HCEC 1CT (cell line): Measurements from ENCODE around the gene CAND2.
"Not testable (repeated sequence)": the region's sequence is repeated elsewhere in the genome, so short reads cannot be mapped to it uniquely, and the experiment has no call there.

Experiments
- DNase-seq: peaks from one replicate; pipeline ENCODE4 v3.0.0-alpha.2; 2017

The CAND2 gene

DNA sequence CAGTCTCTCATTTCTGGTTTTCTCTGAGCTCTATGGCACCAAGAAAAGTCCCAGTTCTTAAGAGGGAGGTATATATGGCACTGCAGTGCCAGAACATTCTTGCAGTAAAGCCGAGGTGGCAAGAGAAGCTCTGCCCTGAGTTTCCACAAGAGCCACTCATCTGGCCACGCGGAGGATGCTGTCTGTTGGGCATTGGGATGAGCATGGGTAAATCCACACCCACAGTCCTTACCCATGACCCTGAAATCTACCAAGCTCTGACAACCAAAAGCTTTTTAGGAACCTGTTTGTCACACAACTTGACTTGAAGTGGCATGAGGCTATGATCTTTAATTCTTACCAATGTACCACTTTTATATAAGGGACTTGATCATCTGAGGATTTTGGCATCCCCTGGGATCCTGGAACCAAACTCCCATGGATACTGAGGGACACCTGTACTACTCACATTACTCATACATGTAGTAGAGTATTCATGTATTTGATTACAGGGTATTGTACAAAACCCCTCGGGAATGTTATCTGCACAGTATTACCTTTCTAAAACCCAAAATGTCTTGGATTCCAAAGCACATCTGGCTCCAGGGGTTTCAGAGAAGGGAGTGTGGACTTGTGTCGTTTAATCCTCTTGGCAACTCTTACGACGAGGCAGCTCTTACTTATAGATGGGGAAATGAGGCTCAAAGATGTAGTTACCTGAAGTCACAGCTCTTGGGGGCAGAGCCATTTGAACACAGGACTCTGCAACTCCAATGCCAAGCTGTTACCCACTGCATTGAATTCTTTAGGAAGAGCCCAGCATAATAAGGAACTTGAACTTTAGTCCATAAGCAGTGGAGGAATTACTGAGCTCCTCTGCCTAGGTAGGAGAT lies 36.1 kb downstream of the CAND2 start:
- no peak for DNase-seq

DNA sequence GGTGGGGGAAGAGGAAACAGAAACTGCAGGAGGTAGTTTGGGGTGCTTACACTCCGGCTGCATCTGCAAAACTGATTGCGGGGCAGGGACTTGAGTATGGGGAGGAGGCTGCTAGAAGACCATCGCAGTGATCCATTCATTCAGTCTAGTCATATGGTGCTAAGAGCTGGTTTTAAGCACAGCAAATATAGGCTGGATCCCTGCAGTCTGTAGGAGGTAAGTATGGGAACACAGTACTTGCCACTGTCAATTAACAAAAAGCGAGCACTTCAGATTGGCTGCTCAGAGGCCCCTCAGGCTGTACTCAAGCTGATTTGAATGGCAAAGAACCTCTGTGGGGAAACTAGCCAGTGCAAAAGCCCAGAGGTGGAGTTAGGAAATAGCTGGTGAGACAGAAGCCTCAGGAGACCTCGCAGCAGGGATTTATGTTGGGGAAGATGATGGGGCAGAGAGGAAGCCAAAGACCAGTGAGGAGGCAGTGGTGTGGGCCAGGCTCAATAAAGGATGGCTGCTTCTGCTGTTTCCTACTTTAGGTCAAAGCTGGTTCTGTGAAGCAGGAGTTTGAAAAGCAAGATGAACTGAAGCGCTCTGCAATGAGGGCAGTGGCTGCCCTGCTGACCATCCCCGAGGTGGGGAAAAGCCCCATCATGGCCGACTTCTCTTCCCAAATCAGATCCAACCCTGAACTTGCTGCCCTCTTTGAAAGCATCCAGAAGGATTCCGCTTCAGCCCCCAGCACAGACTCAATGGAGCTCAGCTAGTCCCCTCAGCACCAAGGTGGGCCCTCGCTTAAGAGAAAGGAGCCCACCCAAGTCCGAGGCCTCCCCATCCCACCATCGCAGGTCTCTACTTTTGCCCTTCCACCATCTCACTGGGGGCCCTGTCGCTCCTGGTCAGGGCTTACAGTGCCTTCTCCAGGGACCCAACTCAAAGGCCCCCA lies 37.0 kb downstream of the CAND2 start:
- DNase-seq = no peak

DNA sequence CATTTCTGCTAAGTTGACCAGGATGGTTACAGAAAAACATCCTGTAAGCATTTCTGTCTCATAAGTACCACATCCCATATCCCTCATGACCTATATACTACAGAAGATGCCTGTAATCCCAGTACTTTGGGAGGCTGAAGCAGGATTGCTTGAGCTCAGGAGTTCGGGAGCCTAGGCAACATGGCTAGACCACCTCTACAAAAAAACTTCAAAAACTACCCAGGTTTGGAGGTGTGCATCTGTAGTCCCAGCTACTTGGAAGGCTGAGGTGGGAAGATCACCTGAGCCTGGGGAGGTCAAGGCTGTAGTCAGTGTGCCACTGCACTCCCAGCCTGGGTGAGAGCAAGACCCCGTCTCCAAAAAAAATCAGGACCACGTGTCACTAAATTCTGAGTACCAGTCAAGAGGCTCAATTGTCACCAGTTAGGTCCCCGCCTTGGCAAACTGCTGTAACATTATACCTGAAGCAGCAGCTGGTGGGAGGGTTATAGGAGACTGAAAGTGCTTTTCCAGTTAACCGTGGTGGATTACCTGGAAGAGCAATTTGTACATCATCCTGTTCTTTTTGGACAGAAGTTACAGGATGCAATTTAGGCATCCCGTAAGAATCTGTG lies 38.7 kb downstream of the CAND2 start:
- DNase-seq = no peak

DNA sequence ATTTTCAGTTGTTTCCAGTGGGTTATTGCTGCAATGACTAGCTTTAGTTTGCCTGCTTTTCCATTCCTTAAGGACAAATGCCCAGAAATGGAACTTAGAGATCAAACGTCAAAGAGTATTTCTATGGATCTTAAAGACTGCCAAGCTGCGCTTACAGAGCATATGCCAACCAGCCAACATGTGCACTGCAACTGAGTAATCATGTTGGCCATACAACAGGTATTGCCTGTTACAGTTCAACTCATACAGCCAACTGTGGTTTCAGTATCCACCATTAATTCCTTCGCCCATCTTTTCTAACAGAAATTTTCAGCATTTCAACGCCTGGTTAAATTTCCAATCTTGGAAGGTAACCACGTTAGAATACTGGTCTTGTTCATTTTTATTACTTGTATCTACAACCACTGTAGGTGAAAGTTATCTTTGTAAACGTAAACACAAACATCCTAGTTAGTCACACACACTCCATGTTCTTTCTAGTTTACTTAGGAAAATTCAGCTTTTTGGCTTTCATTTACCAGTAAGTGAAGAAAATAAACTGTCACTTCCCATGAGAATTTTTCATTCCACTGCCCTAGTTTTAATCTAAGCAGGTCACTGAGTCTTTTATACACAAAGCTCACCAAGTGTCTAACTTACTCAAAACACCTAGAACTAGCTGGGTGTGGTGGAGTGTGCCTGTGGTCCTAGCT lies 41.0 kb downstream of the CAND2 start:
- DNase-seq = no peak

DNA sequence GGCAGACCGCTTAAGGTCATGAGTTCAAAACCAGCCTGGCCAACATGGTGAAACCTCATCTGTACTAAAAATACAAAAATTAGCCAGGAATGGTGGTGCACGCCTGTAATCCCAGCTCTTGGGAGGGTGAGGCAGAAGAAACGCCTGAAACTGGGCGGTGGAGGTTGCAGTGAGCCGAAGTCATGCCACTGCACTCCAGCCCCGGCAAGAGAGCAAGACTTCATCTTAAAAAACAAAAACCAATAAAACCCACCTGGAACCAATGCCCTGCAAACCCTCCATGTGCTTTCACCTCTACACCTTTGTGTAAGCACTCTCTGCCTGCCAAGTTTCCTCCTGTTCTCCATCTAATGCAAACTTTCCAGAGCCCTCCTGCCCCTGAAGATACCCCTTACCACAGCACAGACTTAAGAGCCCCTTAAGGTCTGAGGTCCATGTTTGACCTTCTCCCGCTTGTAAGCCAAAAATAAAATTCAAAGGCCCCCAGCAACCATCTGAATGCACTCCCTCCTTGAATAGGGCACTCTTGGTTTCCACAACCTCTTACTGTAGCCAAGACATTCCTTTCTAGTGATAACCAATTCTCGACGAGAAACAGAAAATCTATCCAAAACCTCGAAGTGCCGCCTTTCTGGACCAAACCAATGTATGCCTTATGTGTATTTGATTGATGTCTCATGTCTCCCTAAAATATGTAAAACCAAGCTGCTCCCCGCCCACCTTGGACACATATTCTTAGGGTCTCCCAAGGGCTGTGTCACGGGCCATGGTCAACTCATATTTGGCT lies 41.9 kb downstream of the CAND2 start:
- no peak for DNase-seq

DNA sequence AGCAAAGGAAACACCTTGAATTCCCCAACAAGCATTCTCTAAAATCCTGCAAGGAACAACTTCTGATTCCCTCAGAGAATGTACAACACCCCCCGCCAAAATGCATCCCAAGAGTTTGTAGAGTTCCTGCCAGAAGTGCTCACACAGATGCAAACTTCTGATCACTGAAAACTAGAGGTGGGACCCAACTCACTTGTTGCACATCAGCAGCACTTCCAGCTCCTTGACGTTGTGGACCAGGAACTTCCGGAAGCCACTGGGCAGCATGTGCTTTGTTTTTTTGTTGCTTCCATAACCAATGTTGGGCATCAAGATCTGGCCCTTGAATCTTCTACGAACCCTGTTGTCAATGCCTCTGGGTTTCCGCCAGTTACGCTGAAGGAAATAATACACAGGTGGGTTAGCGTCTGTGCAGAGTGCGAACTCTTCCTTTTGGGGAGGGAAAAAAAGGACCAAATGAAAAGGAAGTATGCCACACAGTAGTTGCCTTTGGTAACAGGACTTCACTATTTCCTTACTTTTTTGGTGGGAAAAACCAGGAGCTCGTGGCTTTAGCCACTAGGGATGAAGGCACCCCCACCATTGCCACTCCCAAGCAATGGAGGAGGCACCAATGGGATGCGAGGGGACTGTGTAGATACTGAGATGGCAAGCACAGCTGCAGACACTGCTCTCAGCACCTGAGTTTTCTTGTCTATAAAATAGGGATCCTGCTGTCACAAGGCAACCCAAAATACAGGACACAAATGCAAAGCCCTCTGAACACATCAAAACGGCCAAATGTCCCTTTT lies 42.9 kb downstream of the CAND2 start:
- no peak for DNase-seq

DNA sequence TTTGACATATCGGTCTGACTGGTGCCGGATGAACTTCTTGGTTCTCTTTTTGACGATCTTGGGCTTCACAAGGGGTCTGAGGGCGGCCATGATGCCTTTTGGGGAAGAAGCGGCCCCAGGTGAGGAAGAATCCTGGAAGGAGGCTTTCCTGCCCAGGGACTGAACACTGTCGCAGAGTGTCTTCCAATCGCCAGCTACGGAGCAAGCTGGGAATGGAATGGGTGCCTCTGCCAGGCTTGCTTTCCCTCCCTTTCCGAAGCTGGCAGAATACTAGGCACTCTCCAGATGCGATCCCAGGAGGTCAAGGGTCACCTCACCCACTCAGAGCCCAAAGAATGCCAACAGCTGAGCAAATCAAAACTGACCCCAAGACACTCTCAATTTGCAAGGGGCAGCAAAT lies 43.7 kb downstream of the CAND2 start:
- DNase-seq = not testable (repeated sequence)

DNA sequence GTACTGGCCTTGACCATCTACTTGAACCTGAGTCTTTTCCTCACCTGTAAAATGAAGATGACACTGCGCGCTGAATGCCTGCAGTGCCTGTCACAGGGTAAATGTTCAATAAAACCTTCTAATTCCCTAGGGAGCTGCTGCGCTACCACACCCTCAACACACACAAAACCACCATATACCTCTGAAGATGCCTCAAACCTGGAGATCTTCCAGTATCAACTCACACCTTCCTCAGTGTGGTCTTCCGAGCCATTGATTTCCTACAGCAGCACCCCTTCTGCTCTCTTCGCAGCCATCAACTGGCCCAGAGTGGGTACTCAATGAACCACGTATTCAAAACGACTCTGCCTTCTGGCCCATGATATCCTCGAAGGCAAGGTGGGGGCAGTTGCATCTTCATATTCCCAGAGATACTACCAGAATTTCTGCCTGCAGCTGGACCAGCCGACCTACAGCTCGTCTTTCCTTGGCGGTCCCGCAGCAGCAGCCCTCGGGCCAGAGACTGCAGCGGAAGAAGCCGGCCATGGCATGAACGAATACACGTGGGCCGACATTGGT lies 44.2 kb downstream of the CAND2 start:
- DNase-seq = no peak

DNA sequence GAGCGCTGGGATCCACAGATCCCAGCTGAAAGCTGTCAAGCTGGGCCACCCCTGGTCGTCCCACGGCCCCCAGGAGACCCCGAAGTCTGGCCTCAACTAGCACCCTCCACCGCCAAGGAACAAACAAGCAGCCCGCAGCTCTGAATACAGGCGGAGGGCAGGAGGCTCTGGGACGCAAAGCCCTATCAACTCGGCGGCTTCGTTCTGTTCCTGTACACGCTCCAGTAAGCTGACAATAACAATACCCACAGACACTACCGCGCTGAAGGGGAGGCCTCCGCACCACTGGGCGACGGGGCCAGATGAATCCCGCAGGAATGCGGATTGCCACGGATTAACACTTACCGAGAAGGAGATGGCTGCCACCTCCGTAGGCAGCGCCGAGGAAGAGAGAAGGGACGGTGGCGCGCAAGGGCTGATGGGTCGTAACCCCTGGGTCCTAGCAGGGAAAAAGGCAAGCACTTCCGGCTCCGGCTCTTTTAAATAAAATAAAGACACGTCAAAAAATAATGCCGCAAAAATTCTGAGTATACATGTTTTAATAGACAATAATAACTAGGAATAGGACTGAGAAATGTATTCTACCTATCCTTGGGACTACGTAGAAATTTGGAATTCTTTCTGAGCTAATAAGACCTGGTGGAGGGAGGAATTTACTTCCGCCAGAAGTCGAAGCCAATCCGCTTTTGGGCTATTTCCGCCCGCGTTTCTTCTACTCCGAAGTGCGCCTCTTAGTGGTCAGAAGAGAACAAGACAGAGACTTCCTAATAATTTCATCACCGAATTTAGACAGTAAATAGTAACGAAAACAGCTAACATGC lies 44.9 kb downstream of the CAND2 start, which contains the start of gene RPL32:
Gene RPL32, minus strand, starts transcription at position 417 of the 821 bp plus-strand sequence. CDS start 1,328 bp downstream, outside the sequence.
- peak; percentile 95 for DNase-seq

DNA sequence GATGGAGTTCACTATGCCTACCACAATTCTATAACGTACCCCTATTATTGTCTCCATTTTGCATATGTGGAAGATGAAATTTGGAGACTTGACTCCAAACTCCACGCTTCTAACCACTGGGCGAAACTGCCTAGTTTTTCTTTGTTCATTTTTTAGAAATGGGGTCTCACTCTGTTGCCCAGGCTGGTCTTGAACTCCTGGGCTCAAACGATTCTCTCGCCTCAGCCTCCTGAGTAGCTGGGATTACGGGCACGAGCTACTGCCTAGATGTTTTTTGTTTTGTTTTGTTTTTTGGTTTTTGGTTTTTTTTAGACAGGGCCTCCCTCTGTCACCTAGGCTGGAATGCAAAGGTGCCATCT lies 45.5 kb downstream of the CAND2 start:
- no peak for DNase-seq

DNA sequence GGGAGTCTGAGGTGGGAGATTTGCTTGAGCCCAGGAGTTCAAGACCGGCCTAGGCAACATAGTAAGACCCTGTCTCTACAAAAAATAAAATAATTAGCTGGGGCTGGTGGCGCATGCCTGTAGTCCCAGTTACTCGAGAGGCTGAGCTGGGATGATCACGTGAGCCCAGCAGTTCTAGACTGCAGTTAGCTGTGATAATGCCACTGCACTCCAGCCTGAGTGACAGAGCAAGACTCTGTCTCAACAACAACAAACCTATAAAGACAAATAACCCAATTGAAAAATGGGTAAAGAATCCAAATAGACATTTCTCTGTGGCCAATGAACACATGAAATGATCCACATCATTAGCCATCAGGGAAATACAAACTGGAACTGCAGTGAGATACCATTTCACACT lies 46.0 kb downstream of the CAND2 start:
- DNase-seq = no peak

DNA sequence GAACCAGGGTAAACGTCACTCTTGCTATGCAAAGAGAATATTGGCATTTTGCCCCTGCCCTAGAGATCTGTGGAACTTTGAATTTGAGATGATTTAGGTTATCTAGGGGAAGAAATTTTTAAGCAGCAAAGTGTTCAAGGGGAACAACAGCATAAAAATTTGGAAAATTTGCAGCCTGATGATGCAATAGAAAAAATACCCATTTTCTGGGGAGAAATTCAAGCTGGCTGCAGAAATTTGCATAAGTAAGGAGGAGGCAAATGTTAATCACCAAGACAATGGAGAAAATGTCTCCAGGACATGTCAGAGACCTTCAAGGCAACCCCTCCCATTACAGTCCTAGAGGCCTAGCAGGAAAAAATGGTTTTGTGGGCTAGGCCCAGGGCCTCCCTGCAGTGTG lies 49.3 kb downstream of the CAND2 start:
- no peak for DNase-seq

DNA sequence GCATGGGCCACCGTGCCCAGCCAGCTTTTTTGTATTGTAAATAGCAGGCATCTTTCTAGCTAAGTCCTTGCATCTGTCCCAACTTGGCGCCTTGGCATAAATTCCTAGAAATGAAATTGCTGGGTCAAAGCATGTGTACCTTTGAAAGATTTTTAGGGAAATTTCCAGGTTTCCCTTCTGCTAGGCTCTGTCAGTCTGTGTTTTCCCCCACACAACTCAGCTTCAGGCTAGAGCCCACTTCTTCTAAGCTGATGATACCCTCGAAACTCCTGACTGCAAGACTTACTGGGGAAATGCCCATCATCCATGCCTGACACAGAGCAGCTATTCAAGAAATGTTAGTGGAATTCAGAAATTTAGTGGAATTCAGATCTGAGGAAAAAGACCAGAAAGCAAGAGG lies 55.7 kb downstream of the CAND2 start:
- DNase-seq = no peak

DNA sequence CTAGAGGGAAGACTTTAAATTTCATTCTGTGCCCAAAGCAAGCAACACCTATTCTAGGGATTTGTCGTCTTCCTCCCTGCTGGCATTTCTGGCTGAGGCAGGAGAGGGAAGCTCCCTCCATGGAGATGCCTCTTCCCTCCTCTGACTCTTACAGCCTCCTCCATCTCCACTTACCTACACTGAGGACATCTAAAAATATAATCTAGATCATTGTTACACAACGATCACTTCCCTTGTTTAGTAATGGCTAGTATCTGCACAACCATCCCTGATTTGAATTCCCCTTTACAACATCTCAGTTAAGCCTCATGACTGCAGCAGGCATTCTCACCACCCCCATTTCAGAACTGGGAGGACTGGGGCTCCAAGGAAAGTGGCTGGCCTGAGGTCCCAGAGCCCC lies 57.4 kb downstream of the CAND2 start:
- not testable (repeated sequence) for DNase-seq

DNA sequence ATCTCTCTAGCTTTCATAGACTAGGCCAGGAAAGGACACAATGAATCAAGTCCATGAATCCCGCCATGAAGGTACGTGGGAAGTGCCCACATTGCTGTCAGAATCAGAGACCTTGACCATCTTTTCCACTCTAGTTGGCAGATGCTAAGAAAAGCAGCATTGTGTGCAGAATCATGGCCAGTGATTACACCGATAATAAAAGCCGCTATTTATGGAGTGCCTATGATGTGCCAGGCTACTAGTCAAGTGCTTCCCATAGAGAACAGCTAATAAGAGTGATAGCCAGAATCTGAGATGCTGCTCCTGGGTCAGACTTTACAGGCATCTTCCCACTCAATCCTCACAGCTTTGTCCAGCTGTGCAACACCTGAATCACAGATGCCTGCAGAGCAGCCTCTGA lies 58.1 kb downstream of the CAND2 start:
- DNase-seq = no peak

DNA sequence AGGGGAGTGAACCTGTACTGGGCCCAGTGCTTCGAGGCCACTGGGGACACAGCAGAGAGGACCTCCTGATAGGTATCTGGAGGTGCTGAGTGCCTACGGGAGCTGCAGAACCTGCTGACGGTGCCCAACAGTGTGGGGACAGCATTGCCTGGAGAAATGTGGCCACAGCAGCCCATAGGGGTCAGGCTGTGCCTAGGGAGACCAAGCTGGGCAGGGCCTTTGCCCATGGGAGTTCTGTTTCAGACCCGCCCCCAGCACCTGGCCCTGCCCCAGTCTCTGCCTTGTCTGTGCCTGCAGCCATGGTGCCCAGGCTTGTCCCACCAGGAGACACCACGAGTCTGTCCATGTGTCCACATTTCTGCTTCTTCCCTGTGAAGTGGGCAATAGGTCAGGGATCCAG lies 60.1 kb downstream of the CAND2 start:
- no peak for DNase-seq

DNA sequence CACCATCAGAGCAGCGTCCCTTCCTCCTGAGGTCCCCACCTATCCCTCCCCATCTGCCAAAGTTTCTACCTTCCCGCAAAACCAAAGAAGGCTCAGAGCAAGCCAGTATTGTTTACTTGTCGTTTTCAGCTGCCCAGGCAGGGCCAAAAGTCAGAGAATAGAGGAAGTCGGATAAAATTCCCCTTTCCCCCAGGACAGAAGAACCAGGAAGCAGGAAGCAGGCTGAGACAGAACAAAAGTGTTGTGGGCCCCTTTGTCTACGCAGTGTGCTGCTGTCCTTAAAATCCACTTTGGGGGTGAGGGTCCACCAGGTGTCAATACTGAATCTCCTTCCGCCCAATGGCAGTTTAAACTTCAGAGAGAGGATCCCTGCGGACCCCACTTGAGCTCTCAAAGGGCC lies 63.4 kb downstream of the CAND2 start:
- DNase-seq = no peak

DNA sequence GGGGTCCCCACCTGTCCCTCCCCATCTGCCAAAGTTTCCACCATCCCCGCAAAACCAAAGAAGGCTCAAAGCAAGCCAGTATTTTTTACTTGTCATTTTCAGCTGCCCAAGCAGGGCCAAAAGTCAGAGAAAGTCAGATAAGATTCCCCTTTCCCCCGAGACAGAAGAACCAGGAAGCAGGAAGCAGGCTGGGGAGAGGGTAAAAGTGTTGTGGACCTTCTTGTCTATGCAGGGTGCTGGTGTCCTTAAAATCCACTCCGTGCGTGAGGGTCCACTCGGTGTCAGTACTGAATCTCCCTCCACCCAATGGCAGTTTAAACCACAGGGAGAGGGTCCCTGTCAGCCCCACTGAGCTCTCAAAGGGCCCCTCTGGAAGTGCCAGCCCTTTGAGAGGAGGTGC lies 65.1 kb downstream of the CAND2 start:
- no peak for DNase-seq

DNA sequence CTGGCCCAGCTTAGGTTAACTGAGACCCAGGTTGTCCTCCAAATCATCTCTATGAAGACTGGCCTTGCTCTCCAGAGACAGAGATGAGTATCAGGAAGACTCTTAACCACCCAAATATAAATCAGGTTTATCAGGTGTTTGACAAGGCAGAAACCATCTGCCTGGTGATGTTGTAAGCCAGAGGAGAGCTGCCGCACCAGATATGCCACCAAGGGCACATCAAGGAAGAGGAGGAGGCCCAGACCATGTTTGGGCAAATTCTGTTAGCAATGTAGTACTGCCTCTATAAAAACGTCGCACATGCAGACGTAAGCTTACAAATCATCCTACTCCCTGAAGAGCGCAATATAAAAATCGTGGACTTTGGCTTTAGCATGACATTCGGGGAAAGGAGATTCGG lies 65.9 kb downstream of the CAND2 start:
- DNase-seq = no peak

DNA sequence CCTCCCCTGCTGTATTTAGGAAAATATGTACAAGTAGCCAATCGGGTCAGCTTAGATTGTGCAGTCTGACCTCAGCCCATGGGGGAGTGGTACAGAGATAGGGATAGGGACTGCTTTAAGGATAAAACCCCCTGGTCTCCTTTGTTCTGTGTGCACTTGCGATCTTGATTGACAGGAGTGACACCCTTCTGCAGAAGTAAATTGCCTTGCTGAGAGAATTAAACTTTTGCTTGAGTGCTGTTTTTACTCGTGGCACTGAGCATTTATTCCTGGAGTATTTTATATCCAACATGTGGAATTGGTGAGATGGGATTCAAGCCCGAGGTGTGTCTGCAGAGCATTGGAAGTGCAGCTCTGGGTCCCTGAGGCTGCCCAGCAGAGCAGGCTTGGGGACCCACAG lies 68.8 kb downstream of the CAND2 start:
- DNase-seq = no peak
